Measurements from ENCODE around the gene CRY2.
"Not testable (repeated sequence)": the region's sequence is repeated elsewhere in the genome, so short reads cannot be mapped to it uniquely, and the experiment has no call there.

CRY2 gene

GRCh38 chr11:45846974-45847910 is at the start of gene CRY2:
Gene CRY2, plus strand, starts transcription at chr11:45847475. Its CDS starts 16 bp downstream, at chr11:45847491.
- DNase-seq (ENCODE audit: low read depth): peak; percentile 98

GRCh38 chr11:45798793-45799441 is 48.4 kb upstream of the CRY2 start:
- no peak for DNase-seq (ENCODE audit: low read depth)

GRCh38 chr11:45799562-45799961 is 47.7 kb upstream of the CRY2 start:
- no peak for DNase-seq (ENCODE audit: low read depth)

GRCh38 chr11:45800261-45800660 is 47.0 kb upstream of the CRY2 start:
- DNase-seq (ENCODE audit: low read depth): no peak

GRCh38 chr11:45801723-45802315 is 45.5 kb upstream of the CRY2 start:
- no peak for DNase-seq (ENCODE audit: low read depth)

GRCh38 chr11:45802531-45803317 is 44.6 kb upstream of the CRY2 start:
- DNase-seq (ENCODE audit: low read depth): no peak

GRCh38 chr11:45803971-45804760 is 43.1 kb upstream of the CRY2 start:
- DNase-seq (ENCODE audit: low read depth): peak; percentile 46

GRCh38 chr11:45804761-45805304 is 42.4 kb upstream of the CRY2 start, which contains the start of gene SLC35C1:
Gene SLC35C1, plus strand, starts transcription at chr11:45805149. Its CDS starts 653 bp downstream, at chr11:45805802.
- peak; percentile 94 for DNase-seq (ENCODE audit: low read depth)

- DNase-seq (ENCODE audit: low read depth): no peak
These were observed 41.8 kb upstream of the CRY2 start for GRCh38 chr11:45805305-45806071.

GRCh38 chr11:45806072-45806933 is 41.0 kb upstream of the CRY2 start:
- no peak for DNase-seq (ENCODE audit: low read depth)

GRCh38 chr11:45806937-45807791 is 40.1 kb upstream of the CRY2 start:
- DNase-seq (ENCODE audit: low read depth): no peak

GRCh38 chr11:45807792-45808238 is 39.5 kb upstream of the CRY2 start:
- DNase-seq (ENCODE audit: low read depth): no peak

GRCh38 chr11:45808427-45808826 is 38.8 kb upstream of the CRY2 start:
- not testable (repeated sequence) for DNase-seq (ENCODE audit: low read depth)

- DNase-seq (ENCODE audit: low read depth): no peak
These were observed 37.5 kb upstream of the CRY2 start for GRCh38 chr11:45809456-45810395.

GRCh38 chr11:45810431-45811108 is 36.7 kb upstream of the CRY2 start:
- DNase-seq (ENCODE audit: low read depth): no peak

- no peak for DNase-seq (ENCODE audit: low read depth)
These were observed 36.2 kb upstream of the CRY2 start for GRCh38 chr11:45811109-45811435.

All from stimulated activated CD8-positive, alpha-beta memory T cell treated with anti-CD3 and anti-CD28 coated beads, Interleukin-4, amount 100 ng/mL, for 24 hours (primary cell).